ACC112 (cell line): ENCODE measurements around the gene VGLL4.

Experiments used
- H2AFZ ChIP-seq: fragments of 200-600 bp; sonication (generic); one replicate; pipeline ENCODE4 v1.6.0; 2017; ENCODE audit warnings: antibody characterized with exemption, low read length; ENCODE audit not compliant: unreplicated experiment
- H3K27ac ChIP-seq: fragments of 200-600 bp; sonication (generic); 2 replicates; pipeline ENCODE4 v1.5.1; 2014; ENCODE audit warnings: low read depth, mild to moderate bottlenecking, antibody characterized with exemption, low read length, moderate library complexity
- H3K27me3 ChIP-seq: fragments of 200-600 bp; sonication (generic); 2 replicates; pipeline ENCODE4 v1.6.1; 2014; ENCODE audit warnings: mild to moderate bottlenecking, antibody characterized with exemption, low read length, moderate library complexity, mixed read lengths; ENCODE audit not compliant: insufficient read depth
- H3K36me3 ChIP-seq: fragments of 200-600 bp; sonication (generic); 2 replicates; pipeline ENCODE4 v1.6.1; 2016; ENCODE audit warnings: mild to moderate bottlenecking, antibody characterized with exemption, low read length, moderate library complexity, mixed read lengths; ENCODE audit not compliant: insufficient read depth
- H3K4me1 ChIP-seq: fragments of 200-600 bp; sonication (generic); one replicate; pipeline ENCODE4 v1.6.1; 2016; ENCODE audit warnings: low read length, mixed read lengths; ENCODE audit not compliant: insufficient read depth, unreplicated experiment, control insufficient read depth
- H3K4me3 ChIP-seq: fragments of 200-600 bp; sonication (generic); 2 replicates; pipeline ENCODE4 v1.5.1; 2014; ENCODE audit warnings: mild to moderate bottlenecking, low read depth, low read length
- H3K79me2 ChIP-seq: fragments of 200-600 bp; sonication (generic); one replicate; pipeline ENCODE4 v1.6.0; 2016; ENCODE audit warnings: low read length; ENCODE audit not compliant: control insufficient read depth, unreplicated experiment, insufficient read depth

VGLL4 gene

DNA sequence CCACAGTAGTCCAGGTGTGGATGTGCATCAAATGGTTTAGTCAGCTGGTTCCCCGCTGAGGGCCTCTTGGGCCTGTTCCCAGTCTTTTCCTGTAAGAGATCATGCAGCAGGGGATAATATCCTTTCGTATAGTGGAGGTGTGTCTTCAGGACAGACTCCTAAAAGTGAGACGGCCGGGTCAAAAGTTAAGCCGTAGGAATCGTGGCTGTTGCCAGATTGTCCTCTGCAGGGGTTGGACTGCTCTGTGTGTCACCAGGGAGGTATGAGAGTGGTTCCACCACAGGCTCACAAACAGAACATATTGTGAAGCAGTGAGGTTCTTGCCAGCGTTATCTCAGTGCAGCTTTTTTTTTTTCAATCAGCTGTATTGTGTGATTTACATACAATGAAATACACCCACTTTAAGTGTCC, 95.0 kb downstream of the VGLL4 start:
- H3K4me1 ChIP-seq: peaks cover 45% of the 10 kb centered on the region
- peak overlapping the region; percentile 62 for H3K27ac ChIP-seq
- peaks cover 9% of the 10 kb centered on the region; the same call in 1 of the 2 replicates for H3K36me3 ChIP-seq
- H3K27me3 ChIP-seq: no peaks in the 10 kb centered on the region
- no peaks in the 10 kb centered on the region for H3K79me2 ChIP-seq
- no peak overlapping the region for H2AFZ ChIP-seq
- 0 out of 2 replicates have a peak overlapping the region, but pooled peaks have one; percentile 13 for H3K4me3 ChIP-seq

DNA sequence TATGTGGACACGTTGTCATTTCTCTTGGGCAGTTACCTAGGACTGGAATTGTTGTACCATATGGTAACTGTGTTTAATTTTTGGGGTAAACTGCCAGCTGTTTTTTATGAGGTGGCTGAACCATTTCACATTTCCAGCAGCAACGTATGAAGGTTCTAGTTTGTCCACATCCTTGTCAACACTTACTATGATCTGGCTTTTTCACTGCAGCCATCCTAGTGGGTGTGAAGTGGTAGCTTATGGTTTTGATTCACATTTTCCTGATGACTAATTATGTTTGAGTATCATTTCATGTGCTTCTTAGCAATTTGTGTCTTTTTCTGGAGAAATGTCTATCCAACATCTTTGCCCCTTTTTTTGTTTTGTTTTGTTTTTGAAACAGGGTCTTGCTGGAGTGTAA, 96.2 kb downstream of the VGLL4 start:
- peaks cover 32% of the 10 kb centered on the region for H3K4me1 ChIP-seq
- no peak overlapping the region for H3K27ac ChIP-seq

GRCh38 chr3:11546657-11547302, 96.9 kb downstream of the VGLL4 start:
- Histone ChIP-seq H3K27ac (no peak overlapping the region), H3K4me3 (no peak overlapping the region)

More for the DNA sequence above, 96.2 kb downstream of the VGLL4 start:
- Histone ChIP-seq H3K79me2 (no peaks in the 10 kb centered on the region), H3K4me3 (no peak overlapping the region), H2AFZ (no peak overlapping the region), H3K27me3 (no peaks in the 10 kb centered on the region), H3K36me3 (0 out of 2 replicates have a peak, but pooled peaks cover 6% of the 10 kb centered on the region)

GRCh38 chr3:11545186-11545851, 98.4 kb downstream of the VGLL4 start:
- Histone ChIP-seq H3K27ac (no peak overlapping the region), H3K4me1 (peaks cover 27% of the 10 kb centered on the region), H3K36me3 (0 out of 2 replicates have a peak, but pooled peaks cover 6% of the 10 kb centered on the region), H3K27me3 (no peaks in the 10 kb centered on the region), H2AFZ (no peak overlapping the region), H3K79me2 (no peaks in the 10 kb centered on the region), H3K4me3 (no peak overlapping the region)

More at GRCh38 chr3:11546657-11547302, 96.9 kb downstream of the VGLL4 start:
- no peak overlapping the region for H2AFZ ChIP-seq
- H3K79me2 ChIP-seq: no peaks in the 10 kb centered on the region
- H3K4me1 ChIP-seq: peaks cover 32% of the 10 kb centered on the region
- H3K36me3 ChIP-seq: 0 out of 2 replicates have a peak, but pooled peaks cover 6% of the 10 kb centered on the region
- H3K27me3 ChIP-seq: no peaks in the 10 kb centered on the region

DNA sequence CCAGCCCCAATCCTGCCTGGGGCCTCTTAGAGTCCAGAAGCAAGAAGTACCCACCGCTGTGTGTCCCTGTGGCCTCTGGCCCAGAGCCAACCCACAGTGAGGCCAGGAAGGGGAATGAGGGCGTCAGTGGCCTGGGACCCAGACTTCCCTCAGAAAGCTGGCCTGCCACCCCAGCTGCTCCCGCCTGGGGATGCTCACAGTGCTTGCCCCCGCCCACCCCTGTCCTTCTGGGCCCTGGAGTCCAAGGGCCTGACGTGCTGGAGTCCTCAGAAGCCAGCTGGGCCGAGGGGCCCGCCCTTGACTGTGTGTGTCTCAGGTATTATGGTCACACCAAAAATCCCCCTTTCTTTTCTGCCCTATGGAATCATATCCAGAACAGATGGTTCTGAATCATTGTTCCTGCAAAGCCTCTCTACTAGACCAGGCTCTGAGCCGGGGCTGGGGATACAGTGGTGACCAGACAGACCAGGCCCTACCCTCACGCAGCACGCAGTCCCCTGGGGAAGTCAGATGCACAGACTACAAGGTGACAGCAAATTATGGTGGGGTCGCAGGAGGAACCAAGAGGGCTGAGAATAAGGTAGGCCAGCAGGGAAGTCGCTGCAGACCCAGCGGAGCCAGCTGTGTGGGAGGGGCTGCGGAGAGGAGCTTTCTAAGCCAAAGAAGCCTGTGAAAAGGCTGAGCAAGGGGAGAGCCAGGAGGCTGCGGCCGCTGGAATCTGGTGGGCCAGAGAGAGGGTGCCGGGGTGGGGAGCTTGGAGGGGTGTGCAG, 99.1 kb downstream of the VGLL4 start:
- no peak overlapping the region for H3K27ac ChIP-seq
- no peaks in the 10 kb centered on the region for H3K79me2 ChIP-seq
- peaks cover 26% of the 10 kb centered on the region for H3K4me1 ChIP-seq
- H2AFZ ChIP-seq: no peak overlapping the region
- 0 out of 2 replicates have a peak, but pooled peaks cover 6% of the 10 kb centered on the region for H3K36me3 ChIP-seq
- H3K27me3 ChIP-seq: no peaks in the 10 kb centered on the region
- no peak overlapping the region for H3K4me3 ChIP-seq

- 0 out of 2 replicates have a peak, but pooled peaks cover 6% of the 10 kb centered on the region for H3K36me3 ChIP-seq
- no peaks in the 10 kb centered on the region for H3K27me3 ChIP-seq
- H3K27ac ChIP-seq: no peak overlapping the region
- H2AFZ ChIP-seq: no peak overlapping the region
- no peak overlapping the region for H3K4me3 ChIP-seq
- peaks cover 19% of the 10 kb centered on the region for H3K4me1 ChIP-seq
- no peaks in the 10 kb centered on the region for H3K79me2 ChIP-seq
These were observed 99.7 kb downstream of the VGLL4 start for GRCh38 chr3:11543948-11544387.

GRCh38 chr3:11543141-11543947, 100.4 kb downstream of the VGLL4 start:
- H3K4me3 ChIP-seq: no peak overlapping the region

DNA sequence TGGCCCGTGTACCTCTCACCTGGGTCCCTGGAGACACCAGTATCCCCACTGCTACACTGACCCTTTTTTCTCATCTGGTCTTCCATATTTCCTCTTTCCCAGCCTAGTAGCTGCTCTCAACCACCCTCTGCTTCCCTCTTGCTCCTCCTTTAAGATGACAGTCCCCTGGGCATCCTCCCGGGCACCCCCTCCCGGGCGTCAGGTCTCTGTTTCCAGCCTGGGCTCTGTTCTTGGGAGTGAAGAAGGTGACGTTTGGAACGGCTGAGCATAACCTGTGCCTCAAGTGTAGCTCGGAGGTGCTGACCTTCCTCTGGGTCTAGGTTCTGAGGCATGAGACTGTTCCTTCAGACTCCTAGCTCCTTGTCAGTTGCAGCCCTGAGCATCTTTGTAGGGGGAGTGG, 101.2 kb downstream of the VGLL4 start:
- Histone ChIP-seq H3K27ac (no peak overlapping the region), H3K4me3 (no peak overlapping the region), H3K36me3 (0 out of 2 replicates have a peak, but pooled peaks cover 6% of the 10 kb centered on the region), H3K27me3 (no peaks in the 10 kb centered on the region), H3K4me1 (peaks cover 13% of the 10 kb centered on the region), H2AFZ (no peak overlapping the region), H3K79me2 (no peaks in the 10 kb centered on the region)

More at GRCh38 chr3:11543141-11543947, 100.4 kb downstream of the VGLL4 start:
- Histone ChIP-seq H3K79me2 (no peaks in the 10 kb centered on the region), H3K36me3 (0 out of 2 replicates have a peak, but pooled peaks cover 6% of the 10 kb centered on the region), H3K4me1 (peaks cover 13% of the 10 kb centered on the region), H3K27ac (no peak overlapping the region), H3K27me3 (no peaks in the 10 kb centered on the region), H2AFZ (no peak overlapping the region)

DNA sequence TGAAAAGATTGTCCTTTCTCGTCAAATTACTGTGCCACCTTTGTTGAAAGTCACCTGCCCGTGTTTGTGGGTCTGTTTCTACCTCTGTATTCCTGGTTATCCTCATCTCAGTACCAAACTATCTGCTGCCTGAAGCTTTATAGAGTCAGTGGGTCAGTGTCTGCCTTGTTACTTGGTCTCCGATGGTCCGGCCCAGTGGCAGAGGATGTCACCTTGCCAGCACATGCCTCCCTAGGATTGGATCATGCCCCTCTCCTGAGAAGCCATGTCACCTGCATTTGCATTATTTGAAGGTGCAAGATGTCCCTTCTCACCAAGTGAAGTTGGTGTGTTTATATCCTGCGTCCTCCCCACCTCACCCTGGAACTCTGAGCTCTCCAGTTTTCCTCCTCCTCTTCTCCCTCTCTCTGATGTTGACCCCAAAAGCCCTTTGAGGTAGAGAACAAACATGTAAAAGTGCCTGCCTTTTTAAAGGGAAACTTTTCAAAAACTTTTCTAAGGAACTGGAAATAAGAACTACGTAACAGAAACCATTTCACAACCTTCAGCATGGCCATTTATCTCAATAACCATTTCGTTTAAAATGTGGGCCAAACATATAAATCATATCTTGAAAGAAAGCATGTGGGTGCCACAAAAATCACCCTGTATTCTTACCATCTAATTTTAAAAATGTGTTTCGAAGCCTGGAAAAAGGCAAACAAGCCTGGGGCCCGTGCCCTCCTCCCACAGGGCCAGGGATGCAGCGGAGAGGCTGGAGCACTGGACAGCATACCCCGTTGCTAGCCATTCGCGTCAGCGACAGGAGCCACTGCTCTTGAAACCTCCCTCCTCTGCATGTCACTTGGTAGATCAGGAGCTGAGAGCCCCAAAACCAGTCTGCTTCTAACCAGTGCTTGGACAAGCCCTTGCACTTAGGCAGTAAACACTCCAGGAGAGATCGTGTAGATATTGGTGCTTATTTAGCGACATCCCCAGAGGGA, 102.1 kb downstream of the VGLL4 start:
- Histone ChIP-seq H3K4me3 (no peak overlapping the region), H2AFZ (no peak overlapping the region), H3K4me1 (peaks cover 13% of the 10 kb centered on the region), H3K36me3 (no peaks in the 10 kb centered on the region), H3K27ac (no peak overlapping the region), H3K27me3 (no peaks in the 10 kb centered on the region), H3K79me2 (no peaks in the 10 kb centered on the region)
